Fibroblast of pulmonary artery (primary cell): ENCODE results near the gene PRKAG2.

Experiments
- DNase-seq: peaks from one replicate; pipeline ENCODE4 v3.0.0-alpha.2; 2010; ENCODE audit warnings: low read depth
- H3K4me3 ChIP-seq: replicated peaks from 2 replicates; pipeline ENCODE4 v1.5.1; 2011; ENCODE audit warnings: low read depth, mild to moderate bottlenecking, control low read depth, low read length, moderate library complexity
- CTCF ChIP-seq: IDR thresholded peaks from 2 replicates; pipeline ENCODE4 v1.5.1; 2011; ENCODE audit warnings: mild to moderate bottlenecking, control low read depth, low read length, inconsistent platforms; ENCODE audit errors: missing control alignments

PRKAG2 gene

GRCh38 chr7:151513133-151513532 is 363.8 kb downstream of the PRKAG2 start:
- no peak for TF ChIP-seq CTCF
- no peak for DNase-seq
- H3K4me3 ChIP-seq: no peak overlapping the region

DNA sequence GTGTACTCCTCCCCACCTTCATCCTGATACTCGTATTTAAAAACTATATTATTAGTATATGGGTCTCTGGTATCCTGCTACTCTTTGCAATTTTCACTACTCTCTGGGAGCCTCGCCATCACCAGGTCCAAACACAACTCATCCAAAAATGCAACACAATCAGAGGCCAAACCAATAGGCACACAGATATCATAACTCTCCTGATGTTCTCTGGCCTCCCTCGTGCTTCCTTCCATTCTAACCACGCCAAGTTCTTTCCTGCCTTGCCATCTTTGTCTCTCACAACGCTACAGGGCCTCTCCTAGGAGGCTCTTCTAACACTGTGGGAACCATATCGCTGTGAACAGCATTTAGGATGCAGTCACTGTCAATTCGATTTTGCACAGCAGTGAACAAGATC is 364.6 kb downstream of the PRKAG2 start:
- TF ChIP-seq CTCF: no peak
- DNase-seq: peak; percentile 14
- no peak overlapping the region for H3K4me3 ChIP-seq

DNA sequence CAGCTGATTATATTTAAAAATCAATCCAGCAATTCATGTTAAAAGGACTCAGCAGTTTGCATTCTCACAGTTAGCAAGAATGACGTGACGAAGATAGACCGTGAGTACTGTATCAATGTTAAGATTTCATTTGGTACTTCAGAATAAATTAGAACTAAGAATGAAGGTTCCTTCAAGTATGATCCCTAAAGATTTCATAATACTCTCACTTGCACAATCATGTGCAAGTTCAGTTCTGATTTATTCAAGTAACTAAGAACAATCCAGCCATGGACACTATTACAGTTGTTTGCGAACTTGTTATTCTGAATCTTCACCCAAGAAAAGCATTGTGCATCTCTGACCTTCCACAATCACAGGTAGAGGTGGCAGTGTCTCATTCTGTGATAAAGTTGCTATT is 365.0 kb downstream of the PRKAG2 start:
- no peak overlapping the region for H3K4me3 ChIP-seq
- no peak for TF ChIP-seq CTCF
- DNase-seq: peak; percentile 63

DNA sequence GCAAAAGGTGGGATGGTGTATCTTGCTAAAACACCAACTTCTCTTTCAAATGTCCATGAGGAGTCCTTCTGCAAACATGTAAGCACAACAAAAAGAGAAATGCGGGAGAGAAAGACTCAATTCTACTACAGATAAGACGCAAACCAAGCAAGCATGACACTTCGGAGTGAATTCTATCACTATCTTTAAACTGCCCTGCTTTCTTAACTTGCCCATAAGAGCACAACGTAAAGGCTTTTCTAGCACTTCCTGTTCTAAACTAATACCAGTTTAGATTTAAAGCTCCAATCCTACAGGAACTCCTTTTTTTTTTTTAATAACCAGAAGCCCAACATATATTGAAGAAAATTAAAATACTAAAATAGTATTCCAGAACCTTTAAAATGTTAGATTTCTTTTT is 365.6 kb downstream of the PRKAG2 start:
- no peak for TF ChIP-seq CTCF
- no peak for DNase-seq
- no peak overlapping the region for H3K4me3 ChIP-seq

- no peak for TF ChIP-seq CTCF
- DNase-seq: no peak
- no peak overlapping the region for H3K4me3 ChIP-seq
Observed at GRCh38 chr7:151509670-151510333, 367.1 kb downstream of the PRKAG2 start.

DNA sequence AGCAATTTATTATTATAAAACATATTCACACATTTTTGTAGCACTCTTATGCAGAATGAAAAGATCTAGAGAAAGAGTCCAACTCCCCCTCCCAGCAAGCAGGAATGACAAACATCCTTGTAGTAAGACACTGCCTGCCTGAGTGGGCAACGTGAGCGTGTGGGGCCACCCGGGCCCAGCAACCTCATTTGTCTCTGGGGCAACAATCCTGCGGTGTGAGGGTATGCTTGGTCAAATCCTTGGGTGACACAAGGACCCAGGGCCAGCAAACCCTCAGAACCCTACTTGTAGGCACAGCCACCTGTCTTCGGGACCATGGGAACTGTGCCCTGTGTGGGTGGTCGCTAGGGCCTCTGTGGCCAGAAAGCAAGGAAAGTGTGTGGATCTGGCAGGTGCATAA is 367.9 kb downstream of the PRKAG2 start:
- no peak overlapping the region for H3K4me3 ChIP-seq
- TF ChIP-seq CTCF: no peak
- no peak for DNase-seq

DNA sequence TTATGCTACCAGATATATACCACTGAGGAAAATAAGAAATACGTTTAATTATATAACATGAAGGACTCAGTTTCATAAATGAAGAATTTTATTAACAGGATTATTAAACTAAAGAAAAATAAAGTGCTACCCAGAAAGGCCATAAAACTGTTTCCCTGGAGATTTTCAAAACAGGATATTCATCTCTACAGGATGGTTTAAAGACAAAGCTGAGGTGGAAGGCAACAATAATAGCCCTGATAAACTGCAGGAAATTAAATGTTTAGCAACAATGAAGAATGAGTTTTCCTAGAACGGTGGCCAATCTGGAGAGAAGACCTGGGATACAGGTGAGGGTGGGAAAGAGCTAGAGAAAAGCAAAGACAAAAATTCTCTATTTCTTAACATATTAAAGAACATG is 369.1 kb downstream of the PRKAG2 start:
- TF ChIP-seq CTCF: no peak
- DNase-seq: no peak
- no peak overlapping the region for H3K4me3 ChIP-seq
